ENCODE data around the gene CUL1. TPM values are rescaled to one million over a fixed set of nuclear protein-coding genes. Genes with fewer than 3 reads are reported as not detected.

The CUL1 gene
- total RNA-seq (2021; fragmentation: NEBNext Ultra II Directional; extraction: Animal tissue kit (Norgen Biotek cat#: 25700)), result 10 to 100 TPM; 42.9 to 50.9 (median 49.2) TPM
- long read RNA-seq, transcript CUL1-201 (22 exons, 3,064 nt), result major isoform, 40 of 68 reads
- long read RNA-seq, partial matches to known transcripts, result 16 of 68 reads
- long read RNA-seq, other reads (novel, unspliced or antisense), result 10 of 68 reads

- Mint-ChIP-seq H3K4me3 (peak within 1 kb of the TSS; percentile 92), H3K9me3 (no peaks in the 10 kb centered on the region), H3K36me3 (ENCODE audit: low read depth) (peaks cover 4% of the 10 kb centered on the region; the same call in 1 of the 2 replicates), H3K4me1 (ENCODE audit: low read depth) (peaks cover 54% of the 10 kb centered on the region), H3K27ac (peak within 1 kb of the TSS; percentile 84), H3K27me3 (ENCODE audit: insufficient read depth) (no peaks in the 10 kb centered on the region; the same call in 1 of the 2 replicates)
- DNase-seq, result peak; percentile 37
- TF ChIP-seq CTCF (IDR thresholded peaks at IDR 0.05), result no peak
Measured at GRCh38 chr7:148698397-148699023, at the start of gene CUL1. Gene CUL1 (plus strand): TSS chr7:148698903. CDS start chr7:148730123, 31,220 bp downstream.

GRCh38 chr7:148650232-148650858 is 48.4 kb upstream of the CUL1 start:
- H3K9me3 Mint-ChIP-seq, result no peaks in the 10 kb centered on the region

GRCh38 chr7:148652773-148653172 is 45.9 kb upstream of the CUL1 start:
- Mint-ChIP-seq H3K4me1 (ENCODE audit: low read depth) (peaks cover 21% of the 10 kb centered on the region), H3K4me3 (no peak overlapping the region), H3K9me3 (no peaks in the 10 kb centered on the region), H3K27me3 (ENCODE audit: insufficient read depth) (peaks cover 1% of the 10 kb centered on the region), H3K27ac (no peak overlapping the region), H3K36me3 (ENCODE audit: low read depth) (no peaks in the 10 kb centered on the region)
- DNase-seq, result no peak
- TF ChIP-seq CTCF (IDR thresholded peaks at IDR 0.05), result no peak

More at GRCh38 chr7:148650232-148650858, 48.4 kb upstream of the CUL1 start:
- Mint-ChIP-seq H3K4me3 (peak overlapping the region; percentile 13), H3K36me3 (ENCODE audit: low read depth) (no peaks in the 10 kb centered on the region), H3K27ac (peak overlapping the region; percentile 8; the same call in 1 of the 2 replicates), H3K27me3 (ENCODE audit: insufficient read depth) (peaks cover 6% of the 10 kb centered on the region), H3K4me1 (ENCODE audit: low read depth) (peaks cover 21% of the 10 kb centered on the region)
- no peak for TF ChIP-seq CTCF (IDR thresholded peaks at IDR 0.05)
- DNase-seq, result peak; percentile 59

GRCh38 chr7:148657929-148658328 is 40.8 kb upstream of the CUL1 start:
- DNase-seq, result no peak
- no peak overlapping the region for H3K4me3 Mint-ChIP-seq
- no peak for TF ChIP-seq CTCF (IDR thresholded peaks at IDR 0.05)
- H3K27ac Mint-ChIP-seq, result no peak overlapping the region
- no peaks in the 10 kb centered on the region for H3K36me3 Mint-ChIP-seq (ENCODE audit: low read depth)
- H3K9me3 Mint-ChIP-seq, result no peaks in the 10 kb centered on the region
- peaks cover 3% of the 10 kb centered on the region for H3K27me3 Mint-ChIP-seq (ENCODE audit: insufficient read depth)
- no peaks in the 10 kb centered on the region for H3K4me1 Mint-ChIP-seq (ENCODE audit: low read depth)

GRCh38 chr7:148661471-148661870 is 37.2 kb upstream of the CUL1 start:
- Mint-ChIP-seq H3K27ac (no peak overlapping the region), H3K9me3 (no peaks in the 10 kb centered on the region), H3K27me3 (ENCODE audit: insufficient read depth) (peaks cover 7% of the 10 kb centered on the region), H3K4me3 (no peak overlapping the region), H3K4me1 (ENCODE audit: low read depth) (no peaks in the 10 kb centered on the region), H3K36me3 (ENCODE audit: low read depth) (no peaks in the 10 kb centered on the region)
- no peak for DNase-seq
- TF ChIP-seq CTCF (IDR thresholded peaks at IDR 0.05), result no peak
